Loucy (cell line): ENCODE results near the gene SUFU.

ENCODE experiments used
- H2AFZ ChIP-seq: fragments of 200-600 bp; sonication (generic); 2 replicates; pipeline ENCODE4 v1.6.0; 2016; ENCODE audit warnings: antibody characterized with exemption, mild to moderate bottlenecking, low read length, moderate library complexity
- H3F3A ChIP-seq: fragments of 200-600 bp; 2 replicates; pipeline ENCODE4 v1.6.0; 2016; ENCODE audit warnings: antibody characterized with exemption, low read depth, mild to moderate bottlenecking
- H3K27me3 ChIP-seq: fragments of 200-600 bp; sonication (generic); 2 replicates; pipeline ENCODE4 v1.6.1; 2014; ENCODE audit warnings: low read length, mild to moderate bottlenecking; ENCODE audit not compliant: insufficient read depth, poor library complexity, severe bottlenecking
- H3K36me3 ChIP-seq: fragments of 200-600 bp; sonication (generic); 2 replicates; pipeline ENCODE4 v1.6.1; 2016; ENCODE audit warnings: low read length; ENCODE audit not compliant: insufficient read depth
- H3K4me1 ChIP-seq: fragments of 200-600 bp; sonication (generic); 2 replicates; pipeline ENCODE4 v1.5.1; 2014; ENCODE audit warnings: low read length, mild to moderate bottlenecking; ENCODE audit not compliant: insufficient read depth, poor library complexity, severe bottlenecking
- H3K4me2 ChIP-seq: fragments of 200-600 bp; sonication (generic); 2 replicates; pipeline ENCODE4 v1.6.0; 2014; ENCODE audit warnings: antibody characterized with exemption, low read length, low read depth, mild to moderate bottlenecking; ENCODE audit not compliant: poor library complexity, severe bottlenecking
- H3K4me3 ChIP-seq: fragments of 200-600 bp; sonication (generic); 2 replicates; pipeline ENCODE4 v1.5.1; 2014; ENCODE audit warnings: low read length, mild to moderate bottlenecking, mixed read lengths; ENCODE audit not compliant: poor library complexity, severe bottlenecking
- H3K79me2 ChIP-seq: fragments of 200-600 bp; sonication (generic); 2 replicates; pipeline ENCODE4 v1.6.1; 2014; ENCODE audit warnings: low read length; ENCODE audit not compliant: insufficient read depth
- H3K9ac ChIP-seq: fragments of 200-600 bp; sonication (generic); 2 replicates; pipeline ENCODE4 v1.6.0; 2014; ENCODE audit warnings: mild to moderate bottlenecking, low read depth, low read length, moderate library complexity; ENCODE audit not compliant: poor library complexity, severe bottlenecking
- H3K9me2 ChIP-seq: fragments of 200-600 bp; sonication (generic); replicated peaks from 2 replicates; pipeline ENCODE4 v1.6.1; 2016; ENCODE audit warnings: low read depth, low read length, mixed read lengths
- H3K9me3 ChIP-seq: fragments of 200-600 bp; sonication (generic); 2 replicates; pipeline ENCODE4 v1.6.1; 2014; ENCODE audit warnings: mild to moderate bottlenecking, antibody characterized with exemption, low read length, low read depth; ENCODE audit not compliant: insufficient read depth
- H4K20me1 ChIP-seq: fragments of 200-600 bp; sonication (generic); 2 replicates; pipeline ENCODE4 v1.6.0; 2014; ENCODE audit warnings: antibody characterized with exemption, low read length, mild to moderate bottlenecking; ENCODE audit not compliant: insufficient read depth, poor library complexity, severe bottlenecking
- CTCF ChIP-seq: fragments of 200-600 bp; sonication (generic); conservative IDR thresholded peaks from 2 replicates; pipeline ENCODE4 v1.5.1; 2014; ENCODE audit warnings: mild to moderate bottlenecking, antibody characterized with exemption, low read length
- EZH2phosphoT487 ChIP-seq: fragments of 200-600 bp; IDR thresholded peaks from 2 replicates; pipeline ENCODE4 v1.6.1; 2018; ENCODE audit warnings: antibody characterized with exemption, mild to moderate bottlenecking, moderate library complexity, borderline replicate concordance

SUFU gene

GRCh38 chr10:102579328-102579727 is 75.6 kb downstream of the SUFU start:
- Histone ChIP-seq H3K9me2 (no peaks in the 10 kb centered on the region), H3K9ac (no peak overlapping the region), H3K4me1 (no peaks in the 10 kb centered on the region), H2AFZ (no peak overlapping the region), H3K4me2 (no peak overlapping the region), H3F3A (no peaks in the 10 kb centered on the region), H3K9me3 (no peaks in the 10 kb centered on the region), H3K36me3 (no peaks in the 10 kb centered on the region), H3K4me3 (no peak overlapping the region), H3K27me3 (no peaks in the 10 kb centered on the region), H3K79me2 (no peaks in the 10 kb centered on the region), H4K20me1 (no peaks in the 10 kb centered on the region)
- TF ChIP-seq CTCF: no peak
- no peak for TF ChIP-seq EZH2phosphoT487

- H3K4me1 ChIP-seq: no peaks in the 10 kb centered on the region
- no peaks in the 10 kb centered on the region for H3K9me3 ChIP-seq
- no peak overlapping the region for H3K9ac ChIP-seq
- H3K27me3 ChIP-seq: no peaks in the 10 kb centered on the region
- no peak overlapping the region for H2AFZ ChIP-seq
- no peaks in the 10 kb centered on the region for H3K36me3 ChIP-seq
- no peak overlapping the region for H3K4me2 ChIP-seq
- H4K20me1 ChIP-seq: no peaks in the 10 kb centered on the region
- no peak for TF ChIP-seq EZH2phosphoT487
- no peak for TF ChIP-seq CTCF
- no peaks in the 10 kb centered on the region for H3K9me2 ChIP-seq
- H3K4me3 ChIP-seq: no peak overlapping the region
- H3F3A ChIP-seq: no peaks in the 10 kb centered on the region
- H3K79me2 ChIP-seq: no peaks in the 10 kb centered on the region
Observed at GRCh38 chr10:102580230-102580629, 76.5 kb downstream of the SUFU start.

- H3K4me1 ChIP-seq: no peaks in the 10 kb centered on the region
- H3K4me3 ChIP-seq: no peak overlapping the region
- no peaks in the 10 kb centered on the region for H3K27me3 ChIP-seq
- no peaks in the 10 kb centered on the region for H3F3A ChIP-seq
- H3K4me2 ChIP-seq: no peak overlapping the region
- H3K9ac ChIP-seq: no peak overlapping the region
- no peaks in the 10 kb centered on the region for H4K20me1 ChIP-seq
- H3K79me2 ChIP-seq: no peaks in the 10 kb centered on the region
- no peak overlapping the region for H2AFZ ChIP-seq
- no peaks in the 10 kb centered on the region for H3K9me3 ChIP-seq
- H3K36me3 ChIP-seq: no peaks in the 10 kb centered on the region
- TF ChIP-seq CTCF (no peak), EZH2phosphoT487 (no peak)
- no peaks in the 10 kb centered on the region for H3K9me2 ChIP-seq
Observed at GRCh38 chr10:102581401-102581800, 77.6 kb downstream of the SUFU start.
